ENCODE results near the gene MASTL.
A peak's percentile ranks its signal among the peaks of the same experiment; 100 is the strongest.

Gene MASTL

GRCh38 chr10:27157150-27157549, 2.0 kb downstream of the MASTL start:
- Histone ChIP-seq H3K9me3 (replicated peaks; ENCODE audit: low read length) (no peaks in the 10 kb centered on the region), H3K36me3 (ENCODE audit: insufficient read depth, low read length) (peaks cover 17% of the 10 kb centered on the region), H3K4me2 (ENCODE audit: low read length) (peak overlapping the region; percentile 97), H3K9ac (ENCODE audit: low read depth, low read length) (no peak overlapping the region), H3K4me3 (ENCODE audit: low read length) (no peak overlapping the region), H3K4me1 (ENCODE audit: control insufficient read depth, insufficient read depth, low read length) (peaks cover 16% of the 10 kb centered on the region), H3K27me3 (ENCODE audit: control insufficient read depth, insufficient read depth, low read length) (no peaks in the 10 kb centered on the region)

GRCh38 chr10:27158421-27158820, 3.3 kb downstream of the MASTL start:
- H3K4me2 ChIP-seq (ENCODE audit: low read length), result no peak overlapping the region
- H3K4me1 ChIP-seq (ENCODE audit: control insufficient read depth, insufficient read depth, low read length), result peaks cover 10% of the 10 kb centered on the region
- H3K4me3 ChIP-seq (ENCODE audit: low read length), result no peak overlapping the region
- no peak overlapping the region for H3K9ac ChIP-seq (ENCODE audit: low read depth, low read length)
- H3K27me3 ChIP-seq (ENCODE audit: control insufficient read depth, insufficient read depth, low read length), result no peaks in the 10 kb centered on the region
- H3K9me3 ChIP-seq (replicated peaks; ENCODE audit: low read length), result no peaks in the 10 kb centered on the region
- H3K36me3 ChIP-seq (ENCODE audit: insufficient read depth, low read length), result peaks cover 17% of the 10 kb centered on the region

- Histone ChIP-seq H3K9me3 (replicated peaks; ENCODE audit: low read length) (no peaks in the 10 kb centered on the region), H3K4me3 (ENCODE audit: low read length) (no peak overlapping the region), H3K9ac (ENCODE audit: low read depth, low read length) (no peak overlapping the region), H3K4me1 (ENCODE audit: control insufficient read depth, insufficient read depth, low read length) (no peaks in the 10 kb centered on the region), H3K27me3 (ENCODE audit: control insufficient read depth, insufficient read depth, low read length) (no peaks in the 10 kb centered on the region), H3K4me2 (ENCODE audit: low read length) (no peak overlapping the region), H3K36me3 (ENCODE audit: insufficient read depth, low read length) (peaks cover 47% of the 10 kb centered on the region)
Measured at GRCh38 chr10:27169849-27170248, 14.7 kb downstream of the MASTL start.

- H3K4me3 ChIP-seq (ENCODE audit: low read length), result no peak overlapping the region
- no peaks in the 10 kb centered on the region for H3K9me3 ChIP-seq (replicated peaks; ENCODE audit: low read length)
- no peak overlapping the region for H3K9ac ChIP-seq (ENCODE audit: low read depth, low read length)
- no peak overlapping the region for H3K4me2 ChIP-seq (ENCODE audit: low read length)
- H3K36me3 ChIP-seq (ENCODE audit: insufficient read depth, low read length), result peaks cover 5% of the 10 kb centered on the region
- H3K27me3 ChIP-seq (ENCODE audit: control insufficient read depth, insufficient read depth, low read length), result no peaks in the 10 kb centered on the region
- H3K4me1 ChIP-seq (ENCODE audit: control insufficient read depth, insufficient read depth, low read length), result peaks cover 10% of the 10 kb centered on the region
Measured at GRCh38 chr10:27188259-27188658, 33.1 kb downstream of the MASTL start.

GRCh38 chr10:27188897-27189296, 33.7 kb downstream of the MASTL start:
- Histone ChIP-seq H3K4me1 (ENCODE audit: control insufficient read depth, insufficient read depth, low read length) (peaks cover 10% of the 10 kb centered on the region), H3K36me3 (ENCODE audit: insufficient read depth, low read length) (peaks cover 2% of the 10 kb centered on the region), H3K4me2 (ENCODE audit: low read length) (no peak overlapping the region), H3K4me3 (ENCODE audit: low read length) (no peak overlapping the region), H3K9me3 (replicated peaks; ENCODE audit: low read length) (no peaks in the 10 kb centered on the region), H3K27me3 (ENCODE audit: control insufficient read depth, insufficient read depth, low read length) (no peaks in the 10 kb centered on the region), H3K9ac (ENCODE audit: low read depth, low read length) (no peak overlapping the region)

GRCh38 chr10:27190508-27190907, 35.4 kb downstream of the MASTL start:
- Histone ChIP-seq H3K9me3 (replicated peaks; ENCODE audit: low read length) (no peaks in the 10 kb centered on the region), H3K27me3 (ENCODE audit: control insufficient read depth, insufficient read depth, low read length) (no peaks in the 10 kb centered on the region)

GRCh38 chr10:27192284-27192683, 37.1 kb downstream of the MASTL start:
- Histone ChIP-seq H3K4me2 (ENCODE audit: low read length) (peak overlapping the region; percentile 30), H3K9ac (ENCODE audit: low read depth, low read length) (peak overlapping the region; percentile 25), H3K4me3 (ENCODE audit: low read length) (no peak overlapping the region), H3K9me3 (replicated peaks; ENCODE audit: low read length) (no peaks in the 10 kb centered on the region), H3K27me3 (ENCODE audit: control insufficient read depth, insufficient read depth, low read length) (no peaks in the 10 kb centered on the region), H3K4me1 (ENCODE audit: control insufficient read depth, insufficient read depth, low read length) (peaks cover 10% of the 10 kb centered on the region), H3K36me3 (ENCODE audit: insufficient read depth, low read length) (no peaks in the 10 kb centered on the region)

More at GRCh38 chr10:27190508-27190907, 35.4 kb downstream of the MASTL start:
- no peak overlapping the region for H3K4me2 ChIP-seq (ENCODE audit: low read length)
- no peak overlapping the region for H3K9ac ChIP-seq (ENCODE audit: low read depth, low read length)
- H3K36me3 ChIP-seq (ENCODE audit: insufficient read depth, low read length), result no peaks in the 10 kb centered on the region
- no peak overlapping the region for H3K4me3 ChIP-seq (ENCODE audit: low read length)
- H3K4me1 ChIP-seq (ENCODE audit: control insufficient read depth, insufficient read depth, low read length), result peaks cover 10% of the 10 kb centered on the region

- Histone ChIP-seq H3K27me3 (ENCODE audit: control insufficient read depth, insufficient read depth, low read length) (no peaks in the 10 kb centered on the region), H3K36me3 (ENCODE audit: insufficient read depth, low read length) (peaks cover 15% of the 10 kb centered on the region)
Measured at GRCh38 chr10:27197980-27198620, 42.9 kb downstream of the MASTL start.

GRCh38 chr10:27203806-27204205, 48.7 kb downstream of the MASTL start:
- Histone ChIP-seq H3K36me3 (ENCODE audit: insufficient read depth, low read length) (peaks cover 45% of the 10 kb centered on the region), H3K4me2 (ENCODE audit: low read length) (no peak overlapping the region), H3K27me3 (ENCODE audit: control insufficient read depth, insufficient read depth, low read length) (no peaks in the 10 kb centered on the region), H3K9me3 (replicated peaks; ENCODE audit: low read length) (no peaks in the 10 kb centered on the region), H3K9ac (ENCODE audit: low read depth, low read length) (no peak overlapping the region), H3K4me1 (ENCODE audit: control insufficient read depth, insufficient read depth, low read length) (no peaks in the 10 kb centered on the region), H3K4me3 (ENCODE audit: low read length) (no peak overlapping the region)

More at GRCh38 chr10:27197980-27198620, 42.9 kb downstream of the MASTL start:
- Histone ChIP-seq H3K4me3 (ENCODE audit: low read length) (no peak overlapping the region), H3K9me3 (replicated peaks; ENCODE audit: low read length) (no peaks in the 10 kb centered on the region), H3K9ac (ENCODE audit: low read depth, low read length) (no peak overlapping the region), H3K4me2 (ENCODE audit: low read length) (no peak overlapping the region), H3K4me1 (ENCODE audit: control insufficient read depth, insufficient read depth, low read length) (no peaks in the 10 kb centered on the region)

- Histone ChIP-seq H3K4me1 (ENCODE audit: control insufficient read depth, insufficient read depth, low read length) (no peaks in the 10 kb centered on the region), H3K9me3 (replicated peaks; ENCODE audit: low read length) (no peaks in the 10 kb centered on the region), H3K4me2 (ENCODE audit: low read length) (no peak overlapping the region), H3K9ac (ENCODE audit: low read depth, low read length) (no peak overlapping the region), H3K4me3 (ENCODE audit: low read length) (no peak overlapping the region), H3K27me3 (ENCODE audit: control insufficient read depth, insufficient read depth, low read length) (no peaks in the 10 kb centered on the region), H3K36me3 (ENCODE audit: insufficient read depth, low read length) (peaks cover 47% of the 10 kb centered on the region)
Measured at GRCh38 chr10:27207350-27207749, 52.2 kb downstream of the MASTL start.

GRCh38 chr10:27223964-27224363, 68.8 kb downstream of the MASTL start:
- Histone ChIP-seq H3K27me3 (ENCODE audit: control insufficient read depth, insufficient read depth, low read length) (no peaks in the 10 kb centered on the region), H3K9ac (ENCODE audit: low read depth, low read length) (no peak overlapping the region), H3K36me3 (ENCODE audit: insufficient read depth, low read length) (peaks cover 29% of the 10 kb centered on the region), H3K4me1 (ENCODE audit: control insufficient read depth, insufficient read depth, low read length) (no peaks in the 10 kb centered on the region), H3K9me3 (replicated peaks; ENCODE audit: low read length) (no peaks in the 10 kb centered on the region), H3K4me3 (ENCODE audit: low read length) (no peak overlapping the region), H3K4me2 (ENCODE audit: low read length) (no peak overlapping the region)

GRCh38 chr10:27225011-27225590, 69.9 kb downstream of the MASTL start:
- H3K4me1 ChIP-seq (ENCODE audit: control insufficient read depth, insufficient read depth, low read length), result no peaks in the 10 kb centered on the region
- H3K36me3 ChIP-seq (ENCODE audit: insufficient read depth, low read length), result peaks cover 29% of the 10 kb centered on the region
- H3K4me3 ChIP-seq (ENCODE audit: low read length), result no peak overlapping the region
- no peak overlapping the region for H3K9ac ChIP-seq (ENCODE audit: low read depth, low read length)
- H3K9me3 ChIP-seq (replicated peaks; ENCODE audit: low read length), result no peaks in the 10 kb centered on the region
- H3K27me3 ChIP-seq (ENCODE audit: control insufficient read depth, insufficient read depth, low read length), result no peaks in the 10 kb centered on the region
- no peak overlapping the region for H3K4me2 ChIP-seq (ENCODE audit: low read length)

Measured in skeletal muscle satellite cell (primary cell).